Common myeloid progenitor, CD34-positive (primary cell): ENCODE measurements around the gene NMUR1.
A peak's percentile ranks its signal among the peaks of the same experiment; 100 is the strongest.
"Not testable (repeated sequence)": the region's sequence is repeated elsewhere in the genome, so short reads cannot be mapped to it uniquely, and the experiment has no call there.

Source experiments
- CTCF ChIA-PET: fragments of 350-600 bp; sonication (Branson Sonifier 250); formaldehyde crosslinking; loops from one replicate; lab custom pipeline; 2021; ENCODE audit warnings: antibody characterized with exemption; lab: Charles Lee
- POLR2A ChIA-PET: fragments of 350-600 bp; sonication (Branson Sonifier 250); formaldehyde crosslinking; loops from one replicate; lab custom pipeline; 2021; ENCODE audit warnings: antibody characterized with exemption; lab: Charles Lee
- DNase-seq, 3 donors: peaks; one replicate each; pipeline versions ENCODE4 v3.0.0 to v3.0.0-alpha.2; 2013
- H3K27ac ChIP-seq, 2 experiments: 1 replicate in 1 of 2; 2 replicates in 1 of 2; pipeline ENCODE4 v1.7.0; 2013; ENCODE audit warnings: inconsistent platforms in 2 of 2, low read length in 2 of 2, mild to moderate bottlenecking in 2 of 2, low read depth in 1 of 2, moderate library complexity in 1 of 2; ENCODE audit not compliant: severe bottlenecking in 2 of 2, insufficient read depth in 1 of 2, poor library complexity in 1 of 2
- H3K27me3 ChIP-seq, 5 experiments: replicated peaks in 2 of 5; 1 replicate in 3 of 5; 2 replicates in 2 of 5; pipeline versions ENCODE4 v1.6.1 to v1.7.0; 2013; ENCODE audit warnings: low read length in 4 of 5, mild to moderate bottlenecking in 2 of 5, moderate library complexity in 2 of 5, inconsistent platforms in 1 of 5; ENCODE audit not compliant: insufficient read depth in 5 of 5, control insufficient read depth in 4 of 5
- H3K36me3 ChIP-seq, 4 experiments: 1 replicate in 2 of 4; 2 replicates in 2 of 4; pipeline versions ENCODE4 v1.6.1 to v1.7.0; 2013; ENCODE audit warnings: low read length in 3 of 4, control low read depth in 1 of 4, mild to moderate bottlenecking in 1 of 4; ENCODE audit not compliant: control insufficient read depth in 4 of 4, insufficient read depth in 4 of 4
- H3K4me1 ChIP-seq, 4 experiments: 1 replicate in 3 of 4; 2 replicates in 1 of 4; pipeline versions ENCODE4 v1.6.1 to v1.7.1; 2013; ENCODE audit warnings: low read length in 3 of 4, mild to moderate bottlenecking in 3 of 4, control low read depth in 1 of 4, inconsistent platforms in 1 of 4, moderate library complexity in 1 of 4; ENCODE audit not compliant: control insufficient read depth in 4 of 4, insufficient read depth in 4 of 4; ENCODE audit errors: control extremely low read depth in 1 of 4
- H3K4me3 ChIP-seq, 7 experiments: 1 replicate in 4 of 7; 2 replicates in 3 of 7; pipeline versions ENCODE4 v1.5.1 to v1.7.0; 2013; ENCODE audit warnings: mild to moderate bottlenecking in 7 of 7, low read length in 6 of 7, moderate library complexity in 6 of 7, inconsistent platforms in 2 of 7, low read depth in 2 of 7, control low read depth in 1 of 7; ENCODE audit not compliant: insufficient read depth in 4 of 7, control insufficient read depth in 1 of 7; ENCODE audit errors: extremely low read depth in 1 of 7
- H3K9me3 ChIP-seq, 5 experiments: 1 replicate in 4 of 5; 2 replicates in 1 of 5; pipeline versions ENCODE4 v1.6.1 to v1.7.1; 2013; ENCODE audit warnings: low read length in 4 of 5, mild to moderate bottlenecking in 2 of 5, inconsistent platforms in 1 of 5, low read depth in 1 of 5, moderate library complexity in 1 of 5; ENCODE audit not compliant: control insufficient read depth in 4 of 5, insufficient read depth in 2 of 5; ENCODE audit errors: control extremely low read depth in 1 of 5
- WGBS: methylation state at CpG from one replicate; pipeline ENCODE4 v1.1.5; 2013; ENCODE audit not compliant: insufficient coverage; 5-methylcytosine and 5-hydroxymethylcytosine counted together

NMUR1 gene

DNA sequence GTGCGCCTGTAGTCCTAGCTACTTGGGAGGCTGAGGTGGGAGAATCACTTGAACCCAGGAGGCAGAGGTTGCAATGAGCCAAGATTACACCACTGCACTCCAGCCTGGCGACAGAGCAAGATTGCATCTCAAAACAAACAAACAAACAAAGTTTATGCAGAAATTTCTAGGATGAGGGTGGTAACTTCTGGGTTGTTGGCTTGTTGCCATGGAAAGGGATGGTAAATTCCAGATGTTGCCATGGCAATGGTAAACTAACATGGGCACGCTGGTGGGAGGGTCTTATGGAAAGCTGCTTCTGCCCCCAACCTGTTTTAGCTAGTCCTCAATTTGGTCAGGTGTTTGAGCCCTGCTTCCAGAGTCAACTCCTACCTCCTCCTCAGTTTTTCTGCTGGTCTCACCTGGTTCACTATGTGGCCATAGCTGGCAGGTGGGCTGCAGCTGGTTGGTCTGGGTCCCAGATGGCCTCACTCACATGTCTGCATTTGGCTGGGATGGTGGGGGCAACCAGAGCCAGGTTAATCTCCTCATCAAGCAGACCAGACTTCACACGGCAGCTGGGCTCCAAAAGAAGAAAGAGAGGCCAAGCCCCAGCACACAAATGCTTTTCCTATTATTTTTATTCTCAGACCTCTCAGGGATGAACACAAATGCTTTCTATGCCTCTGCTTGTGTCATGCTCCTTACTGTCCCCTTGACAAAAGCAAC is 35.8 kb upstream of the NMUR1 start:
- ChIA-PET CTCF (interaction anchor here (0.5 to 10.0 kb wide), 8 partner anchors 8 to 148 kb away, joined by 3 to 99 read pairs (median 5); no protein-coding TSS in a partner anchor), POLR2A (no interaction called here)
- 93% methylated on average over 2 of the region's 4 CpGs for WGBS
- H3K36me3 ChIP-seq = no peaks in the 10 kb centered on the region
- no peaks in the 10 kb centered on the region for H3K27me3 ChIP-seq
- DNase-seq = peak in 2 of 3 donors; percentile 36 to 44
- H3K4me3 ChIP-seq = no peak overlapping the region
- peaks cover 0 to 2% (median 0%) of the 10 kb centered on the region in 5 experiments for H3K9me3 ChIP-seq
- H3K4me1 ChIP-seq = peaks cover 0 to 9% (median 7%) of the 10 kb centered on the region in 4 experiments
- no peak overlapping the region for H3K27ac ChIP-seq

- no peaks in the 10 kb centered on the region for H3K27me3 ChIP-seq
- H3K36me3 ChIP-seq = no peaks in the 10 kb centered on the region
- peak; percentile 73 to 83 (median 79) for DNase-seq
- H3K4me1 ChIP-seq = peaks cover 0 to 6% (median 4%) of the 10 kb centered on the region in 4 experiments
- 80% methylated on average over 1 of the region's 3 CpGs for WGBS
- no peak overlapping the region for H3K27ac ChIP-seq
- CTCF ChIA-PET = interaction anchor here (0.7 to 10.0 kb wide), 20 partner anchors 10 to 151 kb away, joined by 3 to 99 read pairs (median 4); partner anchors contain the start of gene TEX44
- POLR2A ChIA-PET = interaction anchor here (1.0 kb wide), 1 partner anchor 49 kb away, joined by 3 read pairs; no protein-coding TSS in a partner anchor
- H3K4me3 ChIP-seq = no peak overlapping the region
- H3K9me3 ChIP-seq = peaks cover 0 to 2% (median 0%) of the 10 kb centered on the region in 5 experiments
Observed at GRCh38 chr2:231563378-231563961, 33.2 kb upstream of the NMUR1 start.

DNA sequence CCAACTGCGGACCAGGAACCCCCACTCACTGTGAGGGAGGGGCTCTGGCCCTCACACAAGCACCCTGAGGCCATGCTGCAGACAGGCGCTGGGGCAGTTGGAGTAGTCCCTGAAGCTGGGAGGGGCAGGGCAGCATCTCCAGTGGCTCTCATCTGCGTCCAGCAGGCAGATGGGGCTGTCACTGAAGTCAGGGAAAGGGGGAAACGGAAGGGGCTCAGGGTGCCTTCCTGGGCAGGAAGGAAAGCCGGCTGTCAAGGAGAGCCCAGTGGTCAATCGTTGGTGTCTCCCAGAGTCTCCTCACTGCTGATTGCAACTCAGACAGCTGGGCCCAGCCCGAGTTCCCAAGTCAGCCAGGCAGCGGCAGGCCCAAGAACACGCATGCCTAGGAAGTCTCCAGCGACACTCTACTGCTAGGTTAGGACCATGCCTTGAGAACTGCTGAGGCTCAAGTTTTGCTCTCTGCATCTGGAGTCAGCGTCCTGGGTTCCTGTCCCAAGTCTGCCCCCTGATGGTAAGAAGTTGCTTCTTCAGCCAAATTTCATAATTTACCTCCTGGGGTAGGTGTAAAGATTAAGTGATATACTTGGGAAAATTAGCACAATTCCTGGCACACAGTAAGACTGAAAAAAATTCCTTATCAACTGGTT is 27.4 kb upstream of the NMUR1 start:
- H3K9me3 ChIP-seq = peaks cover 0 to 6% (median 0%) of the 10 kb centered on the region in 5 experiments
- 31% methylated on average over 9 of the region's 11 CpGs for WGBS

GRCh38 chr2:231556981-231557380 is 26.7 kb upstream of the NMUR1 start:
- CTCF ChIA-PET = interaction anchor here (0.8 to 9.6 kb wide), 12 partner anchors 10 to 75 kb away, joined by 3 to 69 read pairs (median 6); partner anchors contain the start of gene NMUR1
- H3K9me3 ChIP-seq = peaks cover 0 to 10% (median 0%) of the 10 kb centered on the region in 5 experiments
- no peak for DNase-seq
- no peaks in the 10 kb centered on the region for H3K36me3 ChIP-seq
- H3K4me3 ChIP-seq = no peak overlapping the region
- H3K27me3 ChIP-seq = no peaks in the 10 kb centered on the region
- 91% methylated on average over 7 of the region's 7 CpGs for WGBS
- H3K27ac ChIP-seq = no peak overlapping the region
- POLR2A ChIA-PET = interaction anchor here (1.0 to 1.1 kb wide), 2 partner anchors 74 to 92 kb away, joined by 3 read pairs; partner anchors contain the start of gene NCL
- H3K4me1 ChIP-seq = peaks cover 7 to 37% (median 25%) of the 10 kb centered on the region in 4 experiments

More for the DNA sequence above, 27.4 kb upstream of the NMUR1 start:
- no peak overlapping the region for H3K27ac ChIP-seq
- H3K4me3 ChIP-seq = no peak overlapping the region
- peaks cover 7 to 37% (median 25%) of the 10 kb centered on the region in 4 experiments for H3K4me1 ChIP-seq
- no peaks in the 10 kb centered on the region for H3K27me3 ChIP-seq
- POLR2A ChIA-PET = no interaction called here
- CTCF ChIA-PET = interaction anchor here (0.8 to 9.6 kb wide), 21 partner anchors 9 to 88 kb away, joined by 3 to 69 read pairs (median 5); partner anchors contain the start of gene NMUR1
- peak; percentile 90 to 94 (median 92) for DNase-seq
- no peaks in the 10 kb centered on the region for H3K36me3 ChIP-seq

DNA sequence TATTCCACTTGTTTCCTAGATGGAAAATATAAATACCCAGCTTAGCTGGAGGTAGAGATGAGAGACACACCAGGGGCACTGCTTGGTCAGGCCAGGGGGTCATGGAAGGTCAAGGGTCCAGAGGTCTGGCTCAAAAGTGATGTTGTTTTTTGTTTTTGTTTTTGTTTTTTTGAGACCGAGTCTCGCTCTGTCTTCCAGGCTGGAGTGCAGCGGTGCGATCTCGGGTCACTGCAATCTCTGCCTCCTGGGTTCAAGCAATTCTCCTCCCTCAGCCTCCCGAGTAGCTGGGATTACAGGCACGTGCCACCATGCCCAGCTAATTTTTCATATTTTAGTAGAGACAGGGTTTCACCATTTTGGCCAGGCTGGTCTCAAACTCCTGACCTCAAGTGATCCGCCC is 26.3 kb upstream of the NMUR1 start:
- not testable (repeated sequence) for H3K27me3 ChIP-seq, H3K4me3 ChIP-seq, H3K36me3 ChIP-seq, H3K27ac ChIP-seq, DNase-seq
- WGBS = 96% methylated on average over 7 of the region's 8 CpGs
- CTCF ChIA-PET = interaction anchor here (0.8 to 9.6 kb wide), 16 partner anchors 10 to 120 kb away, joined by 3 to 69 read pairs (median 6); partner anchors contain the start of gene NMUR1
- Histone ChIP-seq H3K4me1 (peaks cover 7 to 37% (median 25%) of the 10 kb centered on the region in 4 experiments), H3K9me3 (peaks cover 0 to 10% (median 0%) of the 10 kb centered on the region in 5 experiments)
- POLR2A ChIA-PET = interaction anchor here (1.0 to 1.1 kb wide), 2 partner anchors 73 to 92 kb away, joined by 3 read pairs; partner anchors contain the start of gene NCL

GRCh38 chr2:231554748-231555545 is 24.7 kb upstream of the NMUR1 start:
- Histone ChIP-seq H3K4me3 (peak overlapping the region in 6 of 7 experiments; percentile 45 to 75 (median 58)), H3K27me3 (no peaks in the 10 kb centered on the region), H3K9me3 (peaks cover 0 to 12% (median 0%) of the 10 kb centered on the region in 5 experiments), H3K27ac (peak overlapping the region in 1 of 2 experiments; percentile 70), H3K4me1 (peaks cover 7 to 40% (median 26%) of the 10 kb centered on the region in 4 experiments), H3K36me3 (no peaks in the 10 kb centered on the region)
- CTCF ChIA-PET = interaction anchor here (0.8 to 9.6 kb wide), 15 partner anchors 8 to 121 kb away, joined by 3 to 69 read pairs (median 6); partner anchors contain the start of gene NMUR1
- WGBS = 17% methylated on average over 14 of the region's 14 CpGs
- peak in 2 of 3 donors; percentile 51 to 58 for DNase-seq
- POLR2A ChIA-PET = interaction anchor here (0.8 to 1.4 kb wide), 4 partner anchors 10 to 73 kb away, joined by 3 to 5 read pairs (median 4); no protein-coding TSS in a partner anchor
